K562 (cell line): ENCODE data around the gene ZBTB20. TPM values are rescaled to one million over a fixed set of nuclear protein-coding genes. Genes with fewer than 3 reads are reported as not detected.

Experiments
- ATAC-seq: fragments of 200-7000 bp; cut with Tn5 transposase; 3 replicates; pipeline ENCODE4 v1.9.1; 2020; ENCODE audit warnings: moderate library complexity
- BruUV-seq: library from RNA; stranded (reverse); fragments of 400-500 nt; replicated peaks from 2 replicates; lab custom pipeline; 2021; lab: Mats Ljungman, UMichigan
- CTCF ChIA-PET: fragments of 300-600 bp; formaldehyde crosslinking; extraction: SDS; loops from one replicate; lab custom pipeline; 2021; ENCODE audit warnings: low intra/inter-chr PET ratio; lab: Yijun Ruan, JAX
- POLR2A ChIA-PET: fragments of 300-600, 350-650 bp; sonication (Branson Sonifier 250); formaldehyde crosslinking; extraction: SDS; loops from one replicate; lab custom pipeline; 2021; ENCODE audit warnings: antibody characterized with exemption, inconsistent platforms; lab: Yijun Ruan, JAX
- DNase-seq, 4 experiments: peaks; one replicate each; pipeline versions ENCODE4 v3.0.0 to v3.0.0-alpha.2; 2011 to 2018; ENCODE audit warnings: low spot score in 3 of 4, mixed read lengths in 3 of 4; ENCODE audit errors: extremely low read depth in 1 of 4
- FAIRE-seq: peaks from 2 replicates; lab custom pipeline; 2011; peaks lifted over from hg19 to GRCh38; lab: Jason Lieb, UNC
- H2AFZ ChIP-seq: 2 replicates; pipeline ENCODE4 v1.6.0; 2011; ENCODE audit warnings: low read depth, low read length, control low read depth, inconsistent platforms
- H3K27ac ChIP-seq: fragments of 200-600 bp; 3 replicates; pipeline ENCODE4 v1.8.0; 2011; ENCODE audit warnings: low read depth, mild to moderate bottlenecking, control low read depth, inconsistent platforms, low read length, moderate library complexity, mixed read lengths; ENCODE audit errors: extremely low read depth
- H3K27me3 ChIP-seq, 2 experiments: fragments of 300-600 bp in 1 of 2; 2 replicates in 1 of 2; 3 replicates in 1 of 2; pipeline versions ENCODE4 v1.6.0 to v1.8.0; 2011; ENCODE audit warnings: inconsistent platforms in 2 of 2, low read length in 2 of 2, mild to moderate bottlenecking in 1 of 2, mixed read lengths in 1 of 2, moderate library complexity in 1 of 2; ENCODE audit not compliant: control insufficient read depth in 2 of 2, insufficient read depth in 2 of 2
- H3K36me3 ChIP-seq: fragments of 300-600 bp; 3 replicates; pipeline ENCODE4 v1.8.0; 2011; ENCODE audit warnings: mild to moderate bottlenecking, low read length, inconsistent platforms; ENCODE audit not compliant: control insufficient read depth, insufficient read depth
- H3K4me1 ChIP-seq, 2 experiments: fragments of 200-600 bp in 1 of 2; replicated peaks in 1 of 2; 2 replicates in 1 of 2; 3 replicates in 1 of 2; pipeline versions ENCODE4 v1.5.1 to v1.8.0; 2011; ENCODE audit warnings: inconsistent platforms in 2 of 2, low read length in 2 of 2, mild to moderate bottlenecking in 1 of 2, mixed read lengths in 1 of 2, moderate library complexity in 1 of 2; ENCODE audit not compliant: control insufficient read depth in 2 of 2, insufficient read depth in 2 of 2
- H3K4me2 ChIP-seq: 2 replicates; pipeline ENCODE4 v1.6.1; 2011; ENCODE audit warnings: low read length, control low read depth, inconsistent platforms, mixed read lengths; ENCODE audit not compliant: insufficient read depth
- H3K4me3 ChIP-seq: fragments of 200-600 bp; sonication (generic), shearing (Covaris generic); 2 replicates; pipeline ENCODE4 v1.5.1; 2016; ENCODE audit warnings: control low read depth, inconsistent platforms
- H3K79me2 ChIP-seq: fragments of 200-600 bp; 3 replicates; pipeline ENCODE4 v1.8.0; 2011; ENCODE audit warnings: low read length, inconsistent platforms; ENCODE audit not compliant: control insufficient read depth, insufficient read depth
- H3K9ac ChIP-seq, 2 experiments: 2 replicates each; pipeline versions ENCODE4 v1.6.0 to v1.6.1; 2011; ENCODE audit warnings: low read depth in 2 of 2, low read length in 2 of 2, control low read depth in 1 of 2, inconsistent platforms in 1 of 2, mild to moderate bottlenecking in 1 of 2, mixed read lengths in 1 of 2; ENCODE audit not compliant: insufficient read depth in 1 of 2
- H3K9me1 ChIP-seq: one replicate; pipeline ENCODE4 v1.6.0; 2011; ENCODE audit warnings: inconsistent platforms, mild to moderate bottlenecking, low read length, moderate library complexity; ENCODE audit not compliant: control insufficient read depth, insufficient read depth
- H3K9me3 ChIP-seq: replicated peaks from 2 replicates; pipeline ENCODE4 v1.5.1; 2011; ENCODE audit warnings: low read depth, low read length, inconsistent platforms; ENCODE audit not compliant: control insufficient read depth, insufficient read depth
- H4K20me1 ChIP-seq: replicated peaks from 2 replicates; pipeline ENCODE4 v1.6.1; 2011; ENCODE audit warnings: low read length, inconsistent platforms, mixed read lengths; ENCODE audit not compliant: control insufficient read depth, insufficient read depth
- CAMTA2 ChIP-seq: fragments of 250-450 bp; sonication (Bioruptor Pico); conservative IDR thresholded peaks from 2 replicates; pipeline ENCODE4 v1.5.1; 2022
- ERF ChIP-seq: fragments of 450-650 bp; formaldehyde crosslinking; IDR thresholded peaks from 2 replicates; pipeline ENCODE4 v1.4.0; 2020; ENCODE audit warnings: mild to moderate bottlenecking, mixed read lengths
- FOS ChIP-seq: IDR thresholded peaks from 3 replicates; pipeline ENCODE4 v1.6.1; 2011; ENCODE audit not compliant: insufficient read length; ENCODE audit errors: extremely low read depth
- FOXK2 ChIP-seq, 2 experiments: fragments of 450-650 bp; IDR thresholded peaks in 1 of 2; conservative IDR thresholded peaks in 1 of 2; 2 replicates each; pipeline ENCODE4 v1.6.1; 2016; ENCODE audit warnings: low read depth in 2 of 2, mild to moderate bottlenecking in 1 of 2
- MAFG ChIP-seq: fragments of 450-650 bp; conservative IDR thresholded peaks from 2 replicates; pipeline ENCODE4 v1.6.1; 2016; ENCODE audit warnings: missing genetic modification characterization, missing compliant biosample characterization
- MAFK ChIP-seq: IDR thresholded peaks from 2 replicates; pipeline ENCODE4 v1.6.1; 2011; ENCODE audit warnings: low read length, improper control_type of control experiment
- RAD51 ChIP-seq: fragments of 450-650 bp; IDR thresholded peaks from 2 replicates; pipeline ENCODE4 v1.7.1; 2016; ENCODE audit warnings: low read depth, mild to moderate bottlenecking, borderline replicate concordance
- RUNX1 ChIP-seq: sonication (generic); IDR thresholded peaks from 2 replicates; pipeline ENCODE4 v1.6.1; 2016; ENCODE audit warnings: antibody characterized with exemption, low read depth
- SMARCB1 ChIP-seq: IDR thresholded peaks from 2 replicates; pipeline ENCODE4 v1.6.1; 2011; ENCODE audit warnings: improper control_type of control experiment, low read depth; ENCODE audit not compliant: insufficient read length
- THRB ChIP-seq: fragments of 450-650 bp; formaldehyde crosslinking; conservative IDR thresholded peaks from 2 replicates; pipeline ENCODE4 v1.4.0; 2022; ENCODE audit warnings: mild to moderate bottlenecking, missing genetic modification characterization
- YY1 ChIP-seq, 3 experiments: IDR thresholded peaks; 2 replicates each; pipeline ENCODE4 v1.6.1; 2011; ENCODE audit warnings: low read length in 2 of 3, mild to moderate bottlenecking in 2 of 3, moderate library complexity in 2 of 3, borderline replicate concordance in 1 of 3, control low read depth in 1 of 3, low read depth in 1 of 3; ENCODE audit not compliant: insufficient read depth in 3 of 3, insufficient replicate concordance in 2 of 3, control insufficient read depth in 1 of 3, insufficient read length in 1 of 3; ENCODE audit errors: extremely low read depth in 1 of 3
- ZNF79 ChIP-seq: fragments of 250-450 bp; sonication (Bioruptor Pico); IDR thresholded peaks from 2 replicates; pipeline ENCODE4 v1.4.0; 2020; ENCODE audit warnings: low read depth, mild to moderate bottlenecking, moderate library complexity
- in situ Hi-C: fragments of 300-500 bp; cut with MboI; formaldehyde crosslinking; loops from 4 replicates; pipeline ENCODE4 v1.15.0; 2018; ENCODE audit warnings: inconsistent platforms, mixed read lengths
- intact Hi-C: fragments of 100-400 bp; cut with micrococcal nuclease; formaldehyde crosslinking; loops from 2 replicates; pipeline ENCODE4 v1.14.2; 2022
- polyA plus RNA-seq, 8 experiments: library from polyadenylated mRNA; depleted of rRNA in 4 of 8; stranded (reverse) in 5 of 8; unstranded in 3 of 8; fragments of >200 nt; fragmentation: Nextera tagmentation in 2 of 8; fragmentation: Illumina TruSeq in 1 of 8; extraction: Ambion mirVana in 2 of 8; extraction: Trizol in 1 of 8; gene quantifications; 2 replicates each; pipeline versions ENCODE4 v1.2.1 to v1.2.3, GENCODE V29; 2011 to 2014; ENCODE audit warnings: inconsistent platforms in 1 of 8, missing spikeins in 1 of 8
- total RNA-seq, 7 experiments: library from RNA; depleted of rRNA in 6 of 7; stranded (reverse); fragments of >200 nt in 6 of 7; fragmentation: Illumina TruSeq in 2 of 7; extraction: Trizol in 2 of 7; gene quantifications; 2 replicates each; pipeline versions ENCODE4 v1.2.1 to v1.2.3, GENCODE V29; 2011 to 2021; ENCODE audit warnings: low replicate concordance in 1 of 7
- TF ChIP-seq, protein P1 (sequence below): fragments of 250-450 bp; sonication (Bioruptor Pico); IDR thresholded peaks from 2 replicates; pipeline ENCODE4 v1.5.0; 2021
- TF ChIP-seq, protein P2 (sequence below): fragments of 450-650 bp; formaldehyde crosslinking; IDR thresholded peaks from 2 replicates; pipeline ENCODE4 v1.4.0; 2020; ENCODE audit warnings: mild to moderate bottlenecking, moderate library complexity

Gene ZBTB20
- total and polyA plus RNA-seq, 9 of the 15 experiments (the other 6 are each of a cell fraction or from before 2014, with no cell fraction given), result 0.17 to 1.7 (median 0.45) TPM

DNA sequence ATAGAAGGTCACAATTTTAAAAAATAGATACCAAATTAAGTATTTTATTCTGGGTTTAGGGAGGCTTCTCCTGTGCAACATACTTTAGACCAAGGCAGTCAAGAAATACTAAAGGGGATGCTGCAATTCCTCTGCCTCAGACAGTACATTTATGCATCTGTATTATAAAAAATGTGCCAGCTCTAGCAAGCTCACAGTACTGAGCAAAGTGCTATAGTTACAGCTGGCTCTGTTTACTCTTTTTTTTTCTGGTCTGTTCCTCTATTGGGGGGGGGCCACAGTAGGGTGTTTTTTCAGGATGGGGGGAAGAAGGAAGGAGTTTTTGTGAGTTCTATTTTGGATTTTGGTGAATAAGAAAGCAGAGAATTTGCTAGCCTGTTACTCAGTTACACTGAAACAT lies 668.3 kb downstream of the ZBTB20 start:
- FAIRE-seq, result no peak
- in situ Hi-C loops, result no loop called here

DNA sequence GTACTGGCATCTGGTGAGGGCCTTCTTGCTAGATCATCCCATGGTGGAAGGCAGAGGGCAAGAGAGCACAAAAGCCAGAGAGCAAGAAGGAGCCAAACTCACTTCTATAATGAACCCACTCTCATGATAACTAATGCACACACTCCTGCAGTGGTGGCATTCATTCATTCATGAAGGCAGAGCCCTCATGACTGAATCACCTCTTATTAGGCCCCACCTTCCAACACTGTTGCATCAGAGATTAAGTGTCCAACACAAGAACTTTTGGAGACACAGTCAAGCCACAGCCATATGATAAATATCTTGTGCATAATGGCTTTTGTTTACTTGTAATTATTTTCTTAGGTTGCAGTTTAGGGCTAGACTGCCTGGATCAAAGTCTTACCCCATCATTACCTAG lies 670.6 kb downstream of the ZBTB20 start:
- Histone ChIP-seq H3K9me3 (no peaks in the 10 kb centered on the region), H3K9me1 (no peaks in the 10 kb centered on the region), H3K27me3 (no peaks in the 10 kb centered on the region), H3K36me3 (no peaks in the 10 kb centered on the region), H4K20me1 (no peaks in the 10 kb centered on the region), H3K79me2 (no peaks in the 10 kb centered on the region), H3K9ac (no peak overlapping the region), H2AFZ (no peak overlapping the region), H3K4me3 (no peak overlapping the region), H3K27ac (no peak overlapping the region), H3K4me1 (no peaks in the 10 kb centered on the region), H3K4me2 (no peak overlapping the region)
- in situ Hi-C loops, result no loop called here
- no TSS peak for BruUV-seq
- CTCF ChIA-PET, result no interaction called here
- DNase-seq (no peak), ATAC-seq (no peak), FAIRE-seq (no peak)
- intact Hi-C loops, result no loop called here
- TF ChIP-seq RUNX1 (no peak), MAFK (no peak), FOS (no peak), CAMTA2 (no peak), FOXK2 (conservative IDR thresholded peaks at IDR 0.05 in 1 of 2, IDR thresholded peaks at IDR 0.05 in 1 of 2; ENCODE audit: low read depth in 2 of 2) (no peak), SMARCB1 (no peak), YY1 (IDR thresholded peaks at IDR 0.05; ENCODE audit: borderline replicate concordance in 1 of 3, control insufficient read depth in 1 of 3, extremely low read depth in 1 of 3, insufficient read depth in 3 of 3, insufficient read length in 1 of 3, insufficient replicate concordance in 2 of 3, low read depth in 1 of 3, low read length in 2 of 3) (no peak), THRB (CRISPR knock-in tag) (no peak)
- TF ChIP-seq, protein P1, sequence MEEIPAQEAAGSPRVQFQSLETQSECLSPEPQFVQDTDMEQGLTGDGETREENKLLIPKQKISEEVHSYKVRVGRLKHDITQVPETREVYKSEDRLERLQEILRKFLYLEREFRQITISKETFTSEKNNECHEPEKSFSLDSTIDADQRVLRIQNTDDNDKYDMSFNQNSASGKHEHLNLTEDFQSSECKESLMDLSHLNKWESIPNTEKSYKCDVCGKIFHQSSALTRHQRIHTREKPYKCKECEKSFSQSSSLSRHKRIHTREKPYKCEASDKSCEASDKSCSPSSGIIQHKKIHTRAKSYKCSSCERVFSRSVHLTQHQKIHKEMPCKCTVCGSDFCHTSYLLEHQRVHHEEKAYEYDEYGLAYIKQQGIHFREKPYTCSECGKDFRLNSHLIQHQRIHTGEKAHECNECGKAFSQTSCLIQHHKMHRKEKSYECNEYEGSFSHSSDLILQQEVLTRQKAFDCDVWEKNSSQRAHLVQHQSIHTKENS, result no peak
- POLR2A ChIA-PET, result no interaction called here

More for the DNA sequence above, 668.3 kb downstream of the ZBTB20 start:
- Histone ChIP-seq H3K9me1 (no peaks in the 10 kb centered on the region), H3K9ac (no peak overlapping the region), H3K4me1 (no peaks in the 10 kb centered on the region), H3K79me2 (no peaks in the 10 kb centered on the region), H3K36me3 (no peaks in the 10 kb centered on the region), H4K20me1 (no peaks in the 10 kb centered on the region), H3K27me3 (no peaks in the 10 kb centered on the region), H3K4me2 (no peak overlapping the region), H3K4me3 (no peak overlapping the region), H3K9me3 (no peaks in the 10 kb centered on the region), H2AFZ (no peak overlapping the region), H3K27ac (no peak overlapping the region)
- no TSS peak for BruUV-seq
- TF ChIP-seq ZNF79 (no peak), RAD51 (no peak), MAFG (tag) (no peak), ERF (CRISPR knock-in tag) (no peak)
- TF ChIP-seq, protein P2, sequence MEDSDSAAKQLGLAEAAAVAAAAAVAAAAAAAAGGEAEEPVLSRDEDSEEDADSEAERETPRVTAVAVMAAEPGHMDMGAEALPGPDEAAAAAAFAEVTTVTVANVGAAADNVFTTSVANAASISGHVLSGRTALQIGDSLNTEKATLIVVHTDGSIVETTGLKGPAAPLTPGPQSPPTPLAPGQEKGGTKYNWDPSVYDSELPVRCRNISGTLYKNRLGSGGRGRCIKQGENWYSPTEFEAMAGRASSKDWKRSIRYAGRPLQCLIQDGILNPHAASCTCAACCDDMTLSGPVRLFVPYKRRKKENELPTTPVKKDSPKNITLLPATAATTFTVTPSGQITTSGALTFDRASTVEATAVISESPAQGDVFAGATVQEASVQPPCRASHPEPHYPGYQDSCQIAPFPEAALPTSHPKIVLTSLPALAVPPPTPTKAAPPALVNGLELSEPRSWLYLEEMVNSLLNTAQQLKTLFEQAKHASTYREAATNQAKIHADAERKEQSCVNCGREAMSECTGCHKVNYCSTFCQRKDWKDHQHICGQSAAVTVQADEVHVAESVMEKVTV (CRISPR knock-in tag), result no peak
- intact Hi-C loops, result no loop called here
- DNase-seq (no peak), ATAC-seq (no peak)
- ChIA-PET POLR2A (no interaction called here), CTCF (no interaction called here)
